Left forelimb (tissue), 1 donor: Measurements from ENCODE around the gene WNT3.

Experiments
- DNase-seq: peaks from one replicate; pipeline ENCODE4 v3.0.0-alpha.2; 2018; ENCODE audit warnings: low spot score

Gene WNT3

DNA sequence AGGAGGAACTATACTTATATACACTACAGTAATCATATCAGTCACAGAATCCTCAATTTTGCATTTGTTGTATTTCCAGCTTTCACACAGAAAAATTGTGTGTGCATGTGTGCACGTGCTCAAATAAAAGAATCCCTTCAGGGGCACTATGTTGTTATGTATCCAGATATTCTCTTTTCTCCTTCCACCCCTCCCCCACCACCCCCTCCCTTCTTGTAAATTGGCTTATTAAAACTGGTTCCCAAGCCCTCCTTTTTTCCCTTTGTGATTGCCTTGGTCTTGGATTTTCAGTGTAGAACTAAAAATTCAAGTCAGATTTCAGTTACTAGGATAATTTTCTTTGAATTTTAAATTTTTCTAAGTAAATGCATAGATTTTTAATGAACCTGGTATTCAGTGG, 86.3 kb downstream of the WNT3 start:
- no peak for DNase-seq

DNA sequence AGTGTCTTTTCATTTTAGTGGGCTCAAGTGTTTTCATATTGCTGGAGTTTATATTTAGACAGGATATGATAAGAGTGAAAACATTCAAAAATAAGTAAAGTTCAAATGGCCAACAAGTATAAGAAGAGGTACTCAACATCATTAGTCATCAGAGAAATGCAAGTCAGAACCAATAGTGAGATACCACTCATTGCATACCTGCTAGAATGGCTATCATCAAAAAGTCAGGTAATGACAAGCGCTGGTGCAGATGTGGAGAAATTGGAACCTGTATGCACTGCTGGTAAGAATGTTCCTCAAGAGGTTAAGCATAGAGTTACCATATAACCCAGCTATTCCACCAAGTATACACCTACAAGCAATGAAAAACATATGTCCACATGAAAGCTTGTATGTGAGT, 87.8 kb downstream of the WNT3 start:
- no peak for DNase-seq

DNA sequence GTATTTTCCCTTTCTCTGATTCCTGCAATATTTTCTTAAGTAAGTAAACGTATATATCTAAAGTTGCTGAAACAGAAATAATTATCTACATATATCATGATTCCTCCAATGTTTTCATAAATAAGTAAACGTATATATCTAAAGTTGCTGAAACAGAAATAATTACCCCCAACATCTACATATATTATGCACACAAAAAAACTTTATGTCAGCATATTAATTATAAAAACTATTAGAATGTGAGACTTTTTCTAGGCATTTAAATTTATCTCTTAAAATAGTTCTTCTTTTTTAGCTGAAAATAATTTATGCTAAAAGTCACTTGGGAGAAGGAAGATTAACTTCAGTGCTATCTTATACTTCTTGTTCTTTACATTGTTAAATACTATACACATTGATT, 88.5 kb downstream of the WNT3 start:
- no peak for DNase-seq

DNA sequence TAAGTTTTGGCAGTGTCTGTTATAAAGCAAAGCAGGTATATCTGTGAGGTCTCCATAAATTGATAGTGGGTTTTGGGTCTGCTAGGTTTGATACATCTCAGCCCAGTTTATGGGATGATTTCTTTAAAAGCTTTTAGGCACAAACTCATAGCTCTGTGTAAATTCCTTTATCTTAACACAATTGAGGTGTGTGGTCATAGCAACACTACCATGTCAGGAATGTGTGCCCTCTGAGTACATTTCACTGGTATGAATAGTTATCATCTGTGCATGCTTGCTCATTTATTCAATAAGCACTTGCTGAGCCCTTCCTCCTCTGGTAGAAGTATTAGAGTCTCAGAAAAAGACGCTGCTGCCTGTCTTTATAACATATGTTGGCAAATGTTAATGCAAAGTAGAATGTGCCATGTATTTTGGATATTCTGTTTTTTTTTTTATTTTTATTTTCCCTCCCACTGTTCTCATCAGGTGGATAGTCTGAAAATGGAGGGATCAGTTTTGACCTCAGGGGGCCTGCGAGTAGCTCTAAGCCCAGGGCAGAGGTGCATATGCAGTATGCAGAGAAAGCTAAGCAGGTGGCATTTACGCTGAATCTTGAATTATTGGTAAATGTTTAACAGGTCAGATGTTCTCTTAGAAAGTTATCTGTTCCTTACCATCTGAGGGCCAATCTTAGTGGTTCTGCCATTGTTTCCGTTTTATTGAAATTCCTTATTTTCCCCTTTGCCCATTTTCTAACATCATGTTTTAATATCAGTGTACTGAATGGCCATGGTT, 90.7 kb downstream of the WNT3 start:
- DNase-seq, result no peak

DNA sequence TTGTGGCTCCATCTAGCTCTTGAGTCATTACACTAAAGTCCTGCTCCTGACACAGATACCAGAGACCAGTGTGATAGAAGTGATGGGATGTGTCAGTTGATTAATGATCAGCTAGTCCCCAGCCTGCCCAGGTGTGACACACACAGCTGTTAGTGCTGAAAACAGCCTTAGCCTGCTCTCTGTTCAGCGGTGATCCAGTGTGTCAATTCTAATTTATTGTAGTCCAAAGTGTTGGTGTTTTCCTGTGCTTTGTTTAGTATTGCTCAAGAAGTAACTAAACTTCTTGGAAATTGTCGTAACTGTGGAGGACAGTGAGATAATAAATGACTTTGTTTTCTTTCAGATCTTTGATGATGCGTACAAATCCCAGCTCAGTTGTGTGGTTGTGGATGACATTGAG, 92.3 kb downstream of the WNT3 start:
- no peak for DNase-seq

DNA sequence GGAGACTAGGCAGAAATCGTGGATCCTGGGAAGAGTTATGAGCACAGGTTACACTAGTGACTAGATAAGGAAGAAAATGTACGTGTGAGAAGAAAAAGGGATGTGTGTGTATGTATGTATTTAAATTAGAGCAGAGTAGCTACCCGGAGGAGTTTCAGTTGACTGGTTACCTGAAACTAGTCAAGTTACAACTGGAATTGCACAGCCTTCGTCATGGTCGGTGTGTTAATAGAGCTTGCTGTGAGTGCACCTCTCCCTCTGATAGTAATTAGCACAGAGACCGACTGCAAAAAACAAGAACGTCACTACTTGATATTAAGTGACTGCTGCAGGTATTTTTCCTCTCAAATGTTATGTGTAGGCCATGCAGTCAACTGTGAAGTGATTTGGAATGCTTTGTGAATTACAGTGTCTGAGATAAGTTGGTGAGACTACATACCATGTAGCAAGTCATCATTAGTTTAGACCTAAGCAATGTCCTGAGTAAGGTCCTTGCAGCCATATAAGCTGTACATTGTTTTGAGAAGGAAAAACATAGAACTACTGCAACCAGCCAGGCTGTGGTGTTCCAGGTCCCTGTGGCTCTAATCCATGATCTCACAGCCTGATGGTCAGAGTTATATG, 95.7 kb downstream of the WNT3 start:
- no peak for DNase-seq

DNA sequence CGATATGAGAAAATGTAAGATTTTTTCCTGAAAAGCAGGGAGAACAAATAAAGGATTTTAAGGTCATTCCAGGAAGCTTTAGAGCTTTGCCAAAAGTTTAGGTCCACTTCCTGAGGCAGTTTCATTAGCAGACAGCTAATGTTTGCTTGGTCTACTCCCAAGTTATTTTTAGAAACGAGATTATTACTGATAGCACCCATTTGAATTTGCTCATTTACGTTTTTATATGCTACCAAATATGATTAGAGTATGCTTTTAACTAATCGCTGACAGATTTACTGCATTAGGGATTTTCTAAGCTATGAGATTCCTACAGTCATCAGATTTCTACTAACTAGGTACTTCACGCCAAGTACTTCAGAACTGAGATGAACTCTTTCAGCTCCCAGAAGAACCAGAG, 98.1 kb downstream of the WNT3 start:
- no peak for DNase-seq

DNA sequence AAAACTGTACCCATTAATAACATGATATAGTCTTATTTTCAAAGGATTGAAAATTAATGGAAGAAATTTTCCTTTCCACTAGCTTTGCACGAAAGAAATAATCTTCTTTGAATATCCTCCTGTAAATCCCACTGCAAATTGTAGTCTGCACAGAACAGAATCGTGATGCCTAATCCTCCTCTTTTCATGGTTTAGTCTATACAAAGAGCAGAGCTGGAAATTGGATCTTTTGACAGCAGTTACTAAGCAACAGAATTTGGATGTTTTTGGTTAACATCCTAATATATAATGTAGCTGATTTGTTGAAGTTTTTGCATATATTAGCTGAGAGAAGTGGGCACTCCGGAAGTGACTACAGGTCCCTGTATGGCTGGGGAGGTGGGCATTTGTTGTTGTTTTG, 98.6 kb downstream of the WNT3 start:
- DNase-seq, result no peak

DNA sequence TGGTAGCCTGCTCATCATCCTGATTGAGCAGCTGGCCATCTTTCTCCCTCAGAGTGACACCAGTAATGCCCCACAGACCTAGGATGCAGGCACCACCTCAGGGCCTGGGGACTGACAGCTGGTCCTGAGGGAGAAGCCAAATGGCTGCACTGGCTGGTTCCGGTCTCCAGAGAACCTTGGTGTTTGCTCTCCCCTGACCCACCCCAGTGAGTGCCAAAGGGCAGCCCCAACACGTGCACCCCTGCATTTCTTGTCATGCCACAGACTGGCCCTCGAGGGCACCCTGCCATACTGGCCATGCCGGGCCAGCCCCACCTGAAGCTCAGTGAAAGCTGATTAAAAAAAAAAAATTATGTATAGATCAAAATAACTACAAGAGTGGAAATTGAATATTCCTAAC, 100.5 kb downstream of the WNT3 start:
- DNase-seq, result no peak
